GM23338 (cell line): ENCODE data around the gene FAM20C. TPM values are rescaled to one million over a fixed set of nuclear protein-coding genes. Genes with fewer than 3 reads are reported as not detected.

Source experiments
- ATAC-seq: fragments of 200-7000 bp; cut with Tn5 transposase; 3 replicates; pipeline ENCODE4 v1.9.1; 2020
- DNase-seq: peaks from one replicate; pipeline ENCODE4 v3.0.0-alpha.2; 2015; ENCODE audit warnings: low spot score
- H2AFZ ChIP-seq: fragments of 200-600 bp; sonication (generic); 2 replicates; pipeline ENCODE4 v1.8.0; 2016; ENCODE audit warnings: antibody characterized with exemption, mild to moderate bottlenecking, moderate library complexity
- H3F3A ChIP-seq: fragments of 200-600 bp; sonication (generic); replicated peaks from 2 replicates; pipeline ENCODE4 v1.8.0; 2017; ENCODE audit warnings: antibody characterized with exemption, mixed run types, low read depth
- H3K27ac ChIP-seq: fragments of 200-600 bp; sonication (generic); 2 replicates; pipeline ENCODE4 v1.6.1; 2016; ENCODE audit warnings: low read depth
- H3K27me3 ChIP-seq: fragments of 200-600 bp; sonication (generic); 2 replicates; pipeline ENCODE4 v1.8.0; 2016; ENCODE audit warnings: mild to moderate bottlenecking, mixed run types, moderate library complexity; ENCODE audit not compliant: insufficient read depth
- H3K36me3 ChIP-seq: fragments of 200-600 bp; sonication (generic); 2 replicates; pipeline ENCODE4 v1.8.0; 2016; ENCODE audit warnings: mild to moderate bottlenecking; ENCODE audit not compliant: insufficient read depth
- H3K4me1 ChIP-seq: fragments of 200-600 bp; sonication (generic); 2 replicates; pipeline ENCODE4 v1.8.0; 2016; ENCODE audit warnings: mild to moderate bottlenecking, moderate library complexity; ENCODE audit not compliant: insufficient read depth
- H3K4me2 ChIP-seq: fragments of 200-600 bp; sonication (generic); 2 replicates; pipeline ENCODE4 v1.7.1; 2017; ENCODE audit warnings: mixed run types
- H3K4me3 ChIP-seq: fragments of 200-600 bp; sonication (generic); 2 replicates; pipeline ENCODE4 v1.6.1; 2016; ENCODE audit warnings: mixed run types
- H3K79me2 ChIP-seq: fragments of 200-600 bp; sonication (generic); replicated peaks from 2 replicates; pipeline ENCODE4 v1.8.0; 2017; ENCODE audit warnings: mild to moderate bottlenecking; ENCODE audit not compliant: insufficient read depth
- H3K9me2 ChIP-seq: fragments of 200-600 bp; sonication (generic); 2 replicates; pipeline ENCODE4 v1.8.0; 2017; ENCODE audit not compliant: insufficient read depth
- H4K20me1 ChIP-seq: fragments of 200-600 bp; sonication (generic); replicated peaks from 2 replicates; pipeline ENCODE4 v1.8.0; 2017; ENCODE audit warnings: mild to moderate bottlenecking; ENCODE audit not compliant: insufficient read depth
- H3K27ac Mint-ChIP-seq: 2 replicates; pipeline ENCODE4 v1.8.0; 2020; ENCODE audit warnings: inconsistent platforms, mild to moderate bottlenecking, moderate library complexity, mixed read lengths
- H3K27me3 Mint-ChIP-seq: 3 replicates; pipeline ENCODE4 v1.8.0; 2022; ENCODE audit warnings: low read depth, mild to moderate bottlenecking, moderate library complexity, mixed read lengths, inconsistent platforms; ENCODE audit not compliant: insufficient read depth, poor library complexity
- H3K36me3 Mint-ChIP-seq: 3 replicates; pipeline ENCODE4 v1.8.0; 2021; ENCODE audit warnings: low read depth, mild to moderate bottlenecking, inconsistent platforms, moderate library complexity, mixed read lengths
- H3K4me1 Mint-ChIP-seq: 3 replicates; pipeline ENCODE4 v1.8.0; 2020; ENCODE audit warnings: mild to moderate bottlenecking, inconsistent platforms, mixed read lengths
- H3K4me3 Mint-ChIP-seq: 3 replicates; pipeline ENCODE4 v1.8.0; 2021; ENCODE audit warnings: moderate library complexity, mild to moderate bottlenecking, inconsistent platforms, mixed read lengths
- H3K9me3 Mint-ChIP-seq: 3 replicates; pipeline ENCODE4 v1.8.0; 2020; ENCODE audit warnings: moderate library complexity, mild to moderate bottlenecking, inconsistent platforms, mixed read lengths
- EZH2 ChIP-seq: fragments of 200-600 bp; sonication (generic); IDR thresholded peaks from one replicate; pipeline ENCODE4 v1.8.0; 2017; ENCODE audit warnings: antibody characterized with exemption, mild to moderate bottlenecking, low read depth; ENCODE audit not compliant: unreplicated experiment
- JUNB ChIP-seq: IDR thresholded peaks from one replicate; pipeline ENCODE4 v1.6.1; 2016; ENCODE audit warnings: antibody characterized with exemption; ENCODE audit not compliant: unreplicated experiment
- NANOG ChIP-seq: IDR thresholded peaks from 2 replicates; pipeline ENCODE4 v1.6.1; 2016; ENCODE audit warnings: antibody characterized with exemption, borderline replicate concordance
- POLR2AphosphoS5 ChIP-seq: IDR thresholded peaks from 2 replicates; pipeline ENCODE4 v1.6.1; 2016; ENCODE audit warnings: antibody characterized with exemption, low read depth
- STAT1 ChIP-seq: IDR thresholded peaks from one replicate; pipeline ENCODE4 v1.6.1; 2016; ENCODE audit warnings: antibody characterized with exemption; ENCODE audit not compliant: unreplicated experiment
- ZNF331 ChIP-seq: fragments of 250-450 bp; sonication (Bioruptor Pico); IDR thresholded peaks from 2 replicates; pipeline ENCODE4 v1.5.0; 2020; ENCODE audit warnings: low read depth, mild to moderate bottlenecking, moderate library complexity
- polyA plus RNA-seq: library from polyadenylated mRNA; unstranded; fragments of >200 nt; fragmentation: Nextera tagmentation; extraction: Ambion mirVana; gene quantifications from 2 replicates; pipeline ENCODE4 v1.2.1, GENCODE V29; 2016
- total RNA-seq: library from RNA; depleted of rRNA; stranded (reverse); fragments of >200 nt; shearing (Covaris generic); gene quantifications from 2 replicates; pipeline ENCODE4 v1.2.3, GENCODE V29; 2014
- TF ChIP-seq, protein P1 (sequence below), 2 experiments: fragments of 200-600 bp in 1 of 2; sonication (generic) in 1 of 2; conservative IDR thresholded peaks; 2 replicates each; pipeline versions ENCODE4 v1.5.1 to v1.6.1; 2016 to 2017; ENCODE audit warnings: antibody characterized with exemption in 2 of 2, low read depth in 2 of 2, mild to moderate bottlenecking in 2 of 2, moderate library complexity in 1 of 2
- TF ChIP-seq, protein P2 (sequence below): fragments of 250-450 bp; sonication (Bioruptor Pico); IDR thresholded peaks from 2 replicates; pipeline ENCODE4 v1.5.0; 2020; ENCODE audit warnings: mild to moderate bottlenecking, moderate library complexity
- TF ChIP-seq, protein P3 (sequence below): IDR thresholded peaks from 2 replicates; pipeline ENCODE4 v1.6.1; 2016; ENCODE audit warnings: antibody characterized with exemption

The FAM20C gene
- total and polyA plus RNA-seq, 2 experiments from 2014 or later, result 7.6 to 24.8 TPM

DNA sequence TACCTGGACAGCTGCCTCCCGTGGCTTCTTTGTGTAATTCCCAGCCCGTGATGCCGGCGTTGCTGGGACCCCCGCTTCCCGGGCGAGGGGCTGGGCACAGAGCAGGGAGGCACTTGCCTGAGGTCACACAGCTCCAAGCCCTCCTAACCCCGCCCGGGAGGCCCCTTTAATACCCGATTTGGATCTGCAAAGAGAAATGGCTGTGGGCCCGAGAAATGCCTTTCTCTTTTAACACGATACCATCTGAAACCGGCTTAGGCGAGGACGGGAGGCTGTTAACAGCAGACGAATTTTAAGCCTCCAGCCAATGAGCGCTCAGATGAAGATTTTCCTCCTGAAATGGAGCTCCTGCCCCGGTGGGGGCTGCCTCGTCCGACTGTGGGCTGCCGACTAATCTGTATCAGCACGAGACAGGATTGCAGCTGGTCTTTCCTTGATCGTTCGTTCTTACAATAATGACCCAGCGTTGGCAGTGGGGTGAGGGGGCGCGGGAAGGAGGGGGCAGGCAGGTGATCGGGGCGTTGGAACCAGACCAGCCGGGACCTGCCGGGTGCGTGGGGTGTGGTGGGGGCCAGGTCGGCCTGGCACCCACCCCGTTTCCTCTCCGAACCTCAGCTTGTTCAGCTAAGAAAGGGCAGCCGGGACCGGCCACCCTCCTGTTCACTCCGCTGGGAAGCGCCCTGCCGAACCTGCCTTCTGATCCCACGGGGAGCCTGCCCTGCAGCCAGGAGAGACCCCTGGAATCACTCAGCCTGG is 61.4 kb downstream of the FAM20C start:
- Mint-ChIP-seq H3K36me3 (peaks cover 92% of the 10 kb centered on the region), H3K4me1 (no peaks in the 10 kb centered on the region), H3K27ac (no peak overlapping the region), H3K9me3 (peaks cover 54% of the 10 kb centered on the region), H3K4me3 (no peak overlapping the region), H3K27me3 (peaks cover 12% of the 10 kb centered on the region)
- no peak overlapping the region for H3K27ac ChIP-seq
- ATAC-seq, result no peak
- no peaks in the 10 kb centered on the region for H3K4me1 ChIP-seq
- H3K4me3 ChIP-seq, result no peak overlapping the region
- no peaks in the 10 kb centered on the region for H3K27me3 ChIP-seq
- H3K79me2 ChIP-seq, result no peaks in the 10 kb centered on the region
- no peaks in the 10 kb centered on the region for H3F3A ChIP-seq
- TF ChIP-seq ZNF331 (CRISPR knock-in tag) (no peak), EZH2 (no peak), JUNB (no peak), STAT1 (no peak), NANOG (no peak), POLR2AphosphoS5 (no peak)
- TF ChIP-seq, protein P1, sequence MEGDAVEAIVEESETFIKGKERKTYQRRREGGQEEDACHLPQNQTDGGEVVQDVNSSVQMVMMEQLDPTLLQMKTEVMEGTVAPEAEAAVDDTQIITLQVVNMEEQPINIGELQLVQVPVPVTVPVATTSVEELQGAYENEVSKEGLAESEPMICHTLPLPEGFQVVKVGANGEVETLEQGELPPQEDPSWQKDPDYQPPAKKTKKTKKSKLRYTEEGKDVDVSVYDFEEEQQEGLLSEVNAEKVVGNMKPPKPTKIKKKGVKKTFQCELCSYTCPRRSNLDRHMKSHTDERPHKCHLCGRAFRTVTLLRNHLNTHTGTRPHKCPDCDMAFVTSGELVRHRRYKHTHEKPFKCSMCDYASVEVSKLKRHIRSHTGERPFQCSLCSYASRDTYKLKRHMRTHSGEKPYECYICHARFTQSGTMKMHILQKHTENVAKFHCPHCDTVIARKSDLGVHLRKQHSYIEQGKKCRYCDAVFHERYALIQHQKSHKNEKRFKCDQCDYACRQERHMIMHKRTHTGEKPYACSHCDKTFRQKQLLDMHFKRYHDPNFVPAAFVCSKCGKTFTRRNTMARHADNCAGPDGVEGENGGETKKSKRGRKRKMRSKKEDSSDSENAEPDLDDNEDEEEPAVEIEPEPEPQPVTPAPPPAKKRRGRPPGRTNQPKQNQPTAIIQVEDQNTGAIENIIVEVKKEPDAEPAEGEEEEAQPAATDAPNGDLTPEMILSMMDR (conservative IDR thresholded peaks at IDR 0.05; ENCODE audit: low read depth in 2 of 2), result no peak
- TF ChIP-seq, protein P2, sequence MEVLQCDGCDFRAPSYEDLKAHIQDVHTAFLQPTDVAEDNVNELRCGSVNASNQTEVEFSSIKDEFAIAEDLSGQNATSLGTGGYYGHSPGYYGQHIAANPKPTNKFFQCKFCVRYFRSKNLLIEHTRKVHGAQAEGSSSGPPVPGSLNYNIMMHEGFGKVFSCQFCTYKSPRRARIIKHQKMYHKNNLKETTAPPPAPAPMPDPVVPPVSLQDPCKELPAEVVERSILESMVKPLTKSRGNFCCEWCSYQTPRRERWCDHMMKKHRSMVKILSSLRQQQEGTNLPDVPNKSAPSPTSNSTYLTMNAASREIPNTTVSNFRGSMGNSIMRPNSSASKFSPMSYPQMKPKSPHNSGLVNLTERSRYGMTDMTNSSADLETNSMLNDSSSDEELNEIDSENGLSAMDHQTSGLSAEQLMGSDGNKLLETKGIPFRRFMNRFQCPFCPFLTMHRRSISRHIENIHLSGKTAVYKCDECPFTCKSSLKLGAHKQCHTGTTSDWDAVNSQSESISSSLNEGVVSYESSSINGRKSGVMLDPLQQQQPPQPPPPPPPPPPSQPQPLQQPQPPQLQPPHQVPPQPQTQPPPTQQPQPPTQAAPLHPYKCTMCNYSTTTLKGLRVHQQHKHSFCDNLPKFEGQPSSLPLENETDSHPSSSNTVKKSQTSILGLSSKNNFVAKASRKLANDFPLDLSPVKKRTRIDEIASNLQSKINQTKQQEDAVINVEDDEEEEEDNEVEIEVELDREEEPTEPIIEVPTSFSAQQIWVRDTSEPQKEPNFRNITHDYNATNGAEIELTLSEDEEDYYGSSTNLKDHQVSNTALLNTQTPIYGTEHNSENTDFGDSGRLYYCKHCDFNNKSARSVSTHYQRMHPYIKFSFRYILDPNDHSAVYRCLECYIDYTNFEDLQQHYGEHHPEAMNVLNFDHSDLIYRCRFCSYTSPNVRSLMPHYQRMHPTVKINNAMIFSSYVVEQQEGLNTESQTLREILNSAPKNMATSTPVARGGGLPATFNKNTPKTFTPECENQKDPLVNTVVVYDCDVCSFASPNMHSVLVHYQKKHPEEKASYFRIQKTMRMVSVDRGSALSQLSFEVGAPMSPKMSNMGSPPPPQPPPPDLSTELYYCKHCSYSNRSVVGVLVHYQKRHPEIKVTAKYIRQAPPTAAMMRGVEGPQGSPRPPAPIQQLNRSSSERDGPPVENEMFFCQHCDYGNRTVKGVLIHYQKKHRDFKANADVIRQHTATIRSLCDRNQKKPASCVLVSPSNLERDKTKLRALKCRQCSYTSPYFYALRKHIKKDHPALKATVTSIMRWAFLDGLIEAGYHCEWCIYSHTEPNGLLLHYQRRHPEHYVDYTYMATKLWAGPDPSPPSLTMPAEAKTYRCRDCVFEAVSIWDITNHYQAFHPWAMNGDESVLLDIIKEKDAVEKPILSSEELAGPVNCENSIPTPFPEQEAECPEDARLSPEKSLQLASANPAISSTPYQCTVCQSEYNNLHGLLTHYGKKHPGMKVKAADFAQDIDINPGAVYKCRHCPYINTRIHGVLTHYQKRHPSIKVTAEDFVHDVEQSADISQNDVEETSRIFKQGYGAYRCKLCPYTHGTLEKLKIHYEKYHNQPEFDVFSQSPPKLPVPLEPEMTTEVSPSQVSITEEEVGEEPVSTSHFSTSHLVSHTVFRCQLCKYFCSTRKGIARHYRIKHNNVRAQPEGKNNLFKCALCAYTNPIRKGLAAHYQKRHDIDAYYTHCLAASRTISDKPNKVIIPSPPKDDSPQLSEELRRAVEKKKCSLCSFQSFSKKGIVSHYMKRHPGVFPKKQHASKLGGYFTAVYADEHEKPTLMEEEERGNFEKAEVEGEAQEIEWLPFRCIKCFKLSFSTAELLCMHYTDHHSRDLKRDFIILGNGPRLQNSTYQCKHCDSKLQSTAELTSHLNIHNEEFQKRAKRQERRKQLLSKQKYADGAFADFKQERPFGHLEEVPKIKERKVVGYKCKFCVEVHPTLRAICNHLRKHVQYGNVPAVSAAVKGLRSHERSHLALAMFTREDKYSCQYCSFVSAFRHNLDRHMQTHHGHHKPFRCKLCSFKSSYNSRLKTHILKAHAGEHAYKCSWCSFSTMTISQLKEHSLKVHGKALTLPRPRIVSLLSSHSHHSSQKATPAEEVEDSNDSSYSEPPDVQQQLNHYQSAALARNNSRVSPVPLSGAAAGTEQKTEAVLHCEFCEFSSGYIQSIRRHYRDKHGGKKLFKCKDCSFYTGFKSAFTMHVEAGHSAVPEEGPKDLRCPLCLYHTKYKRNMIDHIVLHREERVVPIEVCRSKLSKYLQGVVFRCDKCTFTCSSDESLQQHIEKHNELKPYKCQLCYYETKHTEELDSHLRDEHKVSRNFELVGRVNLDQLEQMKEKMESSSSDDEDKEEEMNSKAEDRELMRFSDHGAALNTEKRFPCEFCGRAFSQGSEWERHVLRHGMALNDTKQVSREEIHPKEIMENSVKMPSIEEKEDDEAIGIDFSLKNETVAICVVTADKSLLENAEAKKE, result no peak
- TF ChIP-seq, protein P3, sequence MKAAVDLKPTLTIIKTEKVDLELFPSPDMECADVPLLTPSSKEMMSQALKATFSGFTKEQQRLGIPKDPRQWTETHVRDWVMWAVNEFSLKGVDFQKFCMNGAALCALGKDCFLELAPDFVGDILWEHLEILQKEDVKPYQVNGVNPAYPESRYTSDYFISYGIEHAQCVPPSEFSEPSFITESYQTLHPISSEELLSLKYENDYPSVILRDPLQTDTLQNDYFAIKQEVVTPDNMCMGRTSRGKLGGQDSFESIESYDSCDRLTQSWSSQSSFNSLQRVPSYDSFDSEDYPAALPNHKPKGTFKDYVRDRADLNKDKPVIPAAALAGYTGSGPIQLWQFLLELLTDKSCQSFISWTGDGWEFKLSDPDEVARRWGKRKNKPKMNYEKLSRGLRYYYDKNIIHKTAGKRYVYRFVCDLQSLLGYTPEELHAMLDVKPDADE, result no peak
- H3K9me2 ChIP-seq, result no peaks in the 10 kb centered on the region
- DNase-seq, result no peak
- H3K36me3 ChIP-seq, result no peaks in the 10 kb centered on the region; the same call in 1 of the 2 replicates
- no peak overlapping the region for H3K4me2 ChIP-seq
- H4K20me1 ChIP-seq, result no peaks in the 10 kb centered on the region
- no peak overlapping the region for H2AFZ ChIP-seq
